ENCODE data around the gene MEN1.

MEN1 gene

GRCh38 chr11:64765851-64766665 is 44.3 kb downstream of the MEN1 start:
- DNase-seq (ENCODE audit: extremely low read depth in 1 of 2, low read depth in 1 of 2), result no peak

GRCh38 chr11:64765291-64765850 is 45.0 kb downstream of the MEN1 start:
- no peak for DNase-seq (ENCODE audit: extremely low read depth in 1 of 2, low read depth in 1 of 2)

GRCh38 chr11:64764753-64765152 is 45.6 kb downstream of the MEN1 start:
- no peak for DNase-seq (ENCODE audit: extremely low read depth in 1 of 2, low read depth in 1 of 2)

- DNase-seq (ENCODE audit: extremely low read depth in 1 of 2, low read depth in 1 of 2), result peak in 1 of 2 donors; percentile 28
Observed at GRCh38 chr11:64764040-64764611, 46.2 kb downstream of the MEN1 start.

GRCh38 chr11:64763526-64764039 is 46.8 kb downstream of the MEN1 start:
- DNase-seq (ENCODE audit: extremely low read depth in 1 of 2, low read depth in 1 of 2), result no peak

- DNase-seq (ENCODE audit: extremely low read depth in 1 of 2, low read depth in 1 of 2), result no peak
Observed at GRCh38 chr11:64762674-64763525, 47.5 kb downstream of the MEN1 start.

- no peak for DNase-seq (ENCODE audit: extremely low read depth in 1 of 2, low read depth in 1 of 2)
Observed at GRCh38 chr11:64762277-64762673, 48.1 kb downstream of the MEN1 start.

- no peak for DNase-seq (ENCODE audit: extremely low read depth in 1 of 2, low read depth in 1 of 2)
Observed at GRCh38 chr11:64760759-64761420, 49.5 kb downstream of the MEN1 start.

- DNase-seq (ENCODE audit: extremely low read depth in 1 of 2, low read depth in 1 of 2), result no peak
Observed at GRCh38 chr11:64759722-64760719, 50.3 kb downstream of the MEN1 start, which contains the start of gene PYGM. PYGM (minus strand) TSS chr11:64759974; CDS start chr11:64759898, 76 bp downstream.

GRCh38 chr11:64759131-64759721 is 51.1 kb downstream of the MEN1 start:
- no peak for DNase-seq (ENCODE audit: extremely low read depth in 1 of 2, low read depth in 1 of 2)

GRCh38 chr11:64758330-64759079 is 51.8 kb downstream of the MEN1 start:
- no peak for DNase-seq (ENCODE audit: extremely low read depth in 1 of 2, low read depth in 1 of 2)

- DNase-seq (ENCODE audit: extremely low read depth in 1 of 2, low read depth in 1 of 2), result no peak
Observed at GRCh38 chr11:64757549-64758329, 52.6 kb downstream of the MEN1 start.

- DNase-seq (ENCODE audit: extremely low read depth in 1 of 2, low read depth in 1 of 2), result no peak
Observed at GRCh38 chr11:64755681-64756361, 54.5 kb downstream of the MEN1 start.

- no peak for DNase-seq (ENCODE audit: extremely low read depth in 1 of 2, low read depth in 1 of 2)
Observed at GRCh38 chr11:64754919-64755662, 55.3 kb downstream of the MEN1 start.

- DNase-seq (ENCODE audit: extremely low read depth in 1 of 2, low read depth in 1 of 2), result no peak
Observed at GRCh38 chr11:64754124-64754918, 56.0 kb downstream of the MEN1 start.

All from stimulated activated CD8-positive, alpha-beta memory T cell treated with anti-CD3 and anti-CD28 coated beads, Interleukin-7, amount 100 ng/mL, for 48 hours (primary cell).